PC-3 (cell line): ENCODE measurements around the gene RANBP3L. TPM values are rescaled to one million over a fixed set of nuclear protein-coding genes. Genes with fewer than 3 reads are reported as not detected.

Experiments
- ATAC-seq: fragments of 200-7000 bp; cut with Tn5 transposase; 2 replicates; pipeline ENCODE4 v1.9.1; 2020; ENCODE audit warnings: mild to moderate bottlenecking, moderate library complexity
- BruUV-seq: library from RNA; stranded (reverse); fragments of 400-500 nt; replicated peaks from 2 replicates; lab custom pipeline; 2021; lab: Mats Ljungman, UMichigan
- CTCF ChIA-PET: fragments of 300-600 bp; sonication (Branson Sonifier 250); formaldehyde crosslinking; loops from one replicate; lab custom pipeline; 2022; ENCODE audit warnings: antibody characterized with exemption; lab: Charles Lee
- POLR2A ChIA-PET: fragments of 300-600 bp; sonication (Branson Sonifier 250); formaldehyde crosslinking; loops from one replicate; lab custom pipeline; 2022; ENCODE audit warnings: antibody characterized with exemption; ENCODE audit not compliant: unreplicated experiment; lab: Charles Lee
- DNase-seq: peaks from one replicate; pipeline ENCODE4 v3.0.0-alpha.2; 2015
- H2AFZ ChIP-seq: fragments of 300-600 bp; sonication (generic); 2 replicates; pipeline ENCODE4 v1.6.0; 2016; ENCODE audit warnings: antibody characterized with exemption, low read length
- H3F3A ChIP-seq: fragments of 300-600 bp; sonication (generic); one replicate; pipeline ENCODE4 v1.6.0; 2017; ENCODE audit warnings: antibody characterized with exemption, low read length, control low read depth, mild to moderate bottlenecking; ENCODE audit not compliant: unreplicated experiment
- H3K27ac ChIP-seq: fragments of 300-600 bp; sonication (generic); 2 replicates; pipeline ENCODE4 v1.5.1; 2016; ENCODE audit warnings: mild to moderate bottlenecking, low read length
- H3K27me3 ChIP-seq: fragments of 300-600 bp; sonication (generic); 2 replicates; pipeline ENCODE4 v1.6.1; 2016; ENCODE audit warnings: low read length, mixed read lengths
- H3K36me3 ChIP-seq: fragments of 300-600 bp; sonication (generic); 2 replicates; pipeline ENCODE4 v1.6.1; 2016; ENCODE audit warnings: low read depth, mixed run types, low read length, mixed read lengths
- H3K4me1 ChIP-seq: fragments of 300-600 bp; sonication (generic); 2 replicates; pipeline ENCODE4 v1.5.1; 2016; ENCODE audit warnings: low read length; ENCODE audit not compliant: insufficient read depth
- H3K4me2 ChIP-seq: fragments of 300-600 bp; sonication (generic); 2 replicates; pipeline ENCODE4 v1.6.0; 2016; ENCODE audit warnings: low read length
- H3K4me3 ChIP-seq: fragments of 300-600 bp; sonication (generic); 2 replicates; pipeline ENCODE4 v1.5.1; 2016; ENCODE audit warnings: mild to moderate bottlenecking, low read length, mixed read lengths
- H3K79me2 ChIP-seq: fragments of 300-600 bp; sonication (generic); 2 replicates; pipeline ENCODE4 v1.6.1; 2017; ENCODE audit warnings: low read length, mixed read lengths
- H3K9ac ChIP-seq: fragments of 300-600 bp; sonication (generic); 2 replicates; pipeline ENCODE4 v1.6.0; 2016; ENCODE audit warnings: mild to moderate bottlenecking, low read length
- H3K9me2 ChIP-seq: fragments of 300-600 bp; sonication (generic); replicated peaks from 2 replicates; pipeline ENCODE4 v1.6.1; 2016; ENCODE audit warnings: mixed run types, low read length, mixed read lengths
- H3K9me3 ChIP-seq: fragments of 300-600 bp; sonication (generic); 2 replicates; pipeline ENCODE4 v1.6.1; 2016; ENCODE audit warnings: low read length, mixed read lengths
- H4K20me1 ChIP-seq: fragments of 300-600 bp; sonication (generic); 2 replicates; pipeline ENCODE4 v1.6.1; 2016; ENCODE audit warnings: low read length, mixed read lengths
- CTCF ChIP-seq: fragments of 300-600 bp; sonication (generic); conservative IDR thresholded peaks from 2 replicates; pipeline ENCODE4 v1.5.1; 2017; ENCODE audit warnings: antibody characterized with exemption, low read depth, mild to moderate bottlenecking, low read length
- EZH2 ChIP-seq: fragments of 300-600 bp; sonication (generic); IDR thresholded peaks from one replicate; pipeline ENCODE4 v1.6.1; 2017; ENCODE audit warnings: antibody characterized with exemption, mild to moderate bottlenecking, low read length; ENCODE audit not compliant: unreplicated experiment
- EZH2phosphoT487 ChIP-seq: fragments of 300-600 bp; sonication (generic); IDR thresholded peaks from 2 replicates; pipeline ENCODE4 v1.6.1; 2018; ENCODE audit warnings: mild to moderate bottlenecking, antibody characterized with exemption, low read length, borderline replicate concordance
- intact Hi-C: fragments of 100-400 bp; cut with micrococcal nuclease; formaldehyde crosslinking; loops from 2 replicates; pipeline ENCODE4 v1.9.0; 2023
- total RNA-seq: library from RNA; depleted of rRNA; stranded (reverse); fragments of >200 nt; gene quantifications from 2 replicates; pipeline ENCODE4 v1.2.3, GENCODE V29; 2014

The RANBP3L gene
- total RNA-seq, 1 experiment from 2014 or later, result not detected

DNA sequence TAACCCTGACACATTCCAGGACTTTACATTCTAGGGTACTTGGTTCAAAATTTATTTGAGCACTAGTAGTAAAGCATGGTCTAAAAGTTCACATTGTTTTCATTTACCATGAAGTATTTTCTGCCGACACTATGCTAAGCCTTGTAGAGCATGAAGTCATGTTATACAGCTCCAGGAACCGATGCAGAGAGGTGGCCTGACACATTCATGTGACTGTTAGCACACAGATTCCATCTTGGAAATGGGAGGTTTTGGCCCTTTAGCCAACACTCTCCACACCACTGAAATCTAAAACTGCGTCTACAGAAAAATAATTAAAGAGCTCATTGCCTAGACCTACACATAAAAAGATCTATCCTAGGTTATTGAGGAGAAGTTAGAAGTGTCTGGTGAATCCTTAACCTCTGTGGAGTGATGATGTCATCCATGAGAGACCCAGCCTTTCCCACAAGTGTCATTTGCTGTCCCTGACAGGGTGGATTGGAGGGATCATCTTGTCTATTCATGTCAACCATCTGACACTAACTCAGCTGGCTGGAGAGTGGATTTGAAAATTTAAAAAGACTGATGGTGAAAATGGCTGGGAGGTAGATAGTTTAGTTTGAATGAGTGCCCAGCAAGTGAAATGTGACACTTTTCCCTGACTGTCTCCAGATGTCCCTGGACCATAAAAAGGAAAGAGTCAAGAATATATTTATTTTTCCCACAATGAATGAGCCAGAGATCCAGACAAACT, 1.3 kb downstream of the RANBP3L start:
- Histone ChIP-seq H3F3A (no peaks in the 10 kb centered on the region), H3K4me3 (no peak overlapping the region), H4K20me1 (no peaks in the 10 kb centered on the region), H3K9me3 (no peaks in the 10 kb centered on the region), H3K79me2 (no peaks in the 10 kb centered on the region), H3K9me2 (no peaks in the 10 kb centered on the region), H3K9ac (no peak overlapping the region), H3K4me2 (peak overlapping the region; percentile 52; the same call in 1 of the 2 replicates), H3K27me3 (no peaks in the 10 kb centered on the region), H3K36me3 (no peaks in the 10 kb centered on the region), H3K27ac (peak overlapping the region; percentile 24), H3K4me1 (peaks cover 28% of the 10 kb centered on the region), H2AFZ (no peak overlapping the region)
- intact Hi-C loops, result no loop called here
- TF ChIP-seq EZH2phosphoT487 (no peak), CTCF (no peak), EZH2 (no peak)
- no peak for DNase-seq
- no TSS peak for BruUV-seq
- ChIA-PET CTCF (interaction anchor here (1.9 kb wide), 1 partner anchor 221 kb away, joined by 7 read pairs; no protein-coding TSS in a partner anchor), POLR2A (no interaction called here)
- no peak for ATAC-seq

DNA sequence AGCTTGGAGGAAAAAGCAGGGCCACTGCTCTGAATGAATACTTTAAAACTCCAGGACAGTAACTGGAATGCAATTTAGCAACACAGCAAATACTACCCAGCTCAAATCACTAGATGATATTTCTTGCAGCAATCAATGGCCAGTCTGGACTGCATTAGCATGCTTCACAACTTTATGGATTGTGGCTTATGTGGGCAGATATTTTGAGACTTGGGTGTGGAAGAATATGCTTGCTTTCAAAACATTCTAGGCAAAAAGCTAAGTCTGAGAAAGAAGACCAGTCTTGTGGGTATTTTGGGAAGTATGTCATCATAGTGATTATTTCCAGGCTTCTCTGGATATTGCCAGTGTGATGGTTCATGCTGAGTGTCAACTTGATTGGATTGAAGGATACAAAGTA, 3.1 kb downstream of the RANBP3L start:
- CTCF ChIA-PET, result no interaction called here
- Histone ChIP-seq H3K4me3 (no peak overlapping the region), H3K4me2 (no peak overlapping the region), H3K79me2 (no peaks in the 10 kb centered on the region), H3K9me3 (no peaks in the 10 kb centered on the region), H3K36me3 (no peaks in the 10 kb centered on the region), H3K4me1 (peaks cover 28% of the 10 kb centered on the region), H3K27me3 (no peaks in the 10 kb centered on the region), H3K9ac (no peak overlapping the region), H3F3A (no peaks in the 10 kb centered on the region), H3K9me2 (no peaks in the 10 kb centered on the region), H3K27ac (no peak overlapping the region), H2AFZ (no peak overlapping the region), H4K20me1 (no peaks in the 10 kb centered on the region)
- TF ChIP-seq CTCF, result no peak
- no peak for TF ChIP-seq EZH2
- no peak for TF ChIP-seq EZH2phosphoT487
- DNase-seq (no peak), ATAC-seq (no peak)
- intact Hi-C loops, result no loop called here
- POLR2A ChIA-PET, result no interaction called here
- no TSS peak for BruUV-seq

- no peak for TF ChIP-seq EZH2
- TF ChIP-seq CTCF, result no peak
- TF ChIP-seq EZH2phosphoT487, result no peak
- H2AFZ ChIP-seq, result no peak overlapping the region
- ATAC-seq (no peak), DNase-seq (no peak)
- H3K4me3 ChIP-seq, result no peak overlapping the region
- no peaks in the 10 kb centered on the region for H3F3A ChIP-seq
- BruUV-seq, result no TSS peak
- no peaks in the 10 kb centered on the region for H3K36me3 ChIP-seq
- ChIA-PET POLR2A (no interaction called here), CTCF (no interaction called here)
- no peak overlapping the region for H3K27ac ChIP-seq
- no peaks in the 10 kb centered on the region for H3K27me3 ChIP-seq
- H3K9me3 ChIP-seq, result no peaks in the 10 kb centered on the region
- H3K79me2 ChIP-seq, result no peaks in the 10 kb centered on the region
- H3K4me2 ChIP-seq, result no peak overlapping the region
- intact Hi-C loops, result no loop called here
- H3K9me2 ChIP-seq, result no peaks in the 10 kb centered on the region
- peaks cover 28% of the 10 kb centered on the region for H3K4me1 ChIP-seq
- no peak overlapping the region for H3K9ac ChIP-seq
- no peaks in the 10 kb centered on the region for H4K20me1 ChIP-seq
Measured at GRCh38 chr5:36297653-36298052, 4.0 kb downstream of the RANBP3L start.
